ENCODE results near the gene MIF4GD.
"Not testable (repeated sequence)": the region's sequence is repeated elsewhere in the genome, so short reads cannot be mapped to it uniquely, and the experiment has no call there.

The MIF4GD gene

GRCh38 chr17:75271233-75271954 is 363 bp upstream of the MIF4GD start:
- Mint-ChIP-seq H3K4me1 (ENCODE audit: low read depth) (peaks cover 31% of the 10 kb centered on the region), H3K27ac (peak overlapping the region; percentile 81), H3K27me3 (no peaks in the 10 kb centered on the region), H3K4me3 (peak overlapping the region; percentile 91), H3K36me3 (no peaks in the 10 kb centered on the region), H3K9me3 (ENCODE audit: low read depth) (no peaks in the 10 kb centered on the region)

DNA sequence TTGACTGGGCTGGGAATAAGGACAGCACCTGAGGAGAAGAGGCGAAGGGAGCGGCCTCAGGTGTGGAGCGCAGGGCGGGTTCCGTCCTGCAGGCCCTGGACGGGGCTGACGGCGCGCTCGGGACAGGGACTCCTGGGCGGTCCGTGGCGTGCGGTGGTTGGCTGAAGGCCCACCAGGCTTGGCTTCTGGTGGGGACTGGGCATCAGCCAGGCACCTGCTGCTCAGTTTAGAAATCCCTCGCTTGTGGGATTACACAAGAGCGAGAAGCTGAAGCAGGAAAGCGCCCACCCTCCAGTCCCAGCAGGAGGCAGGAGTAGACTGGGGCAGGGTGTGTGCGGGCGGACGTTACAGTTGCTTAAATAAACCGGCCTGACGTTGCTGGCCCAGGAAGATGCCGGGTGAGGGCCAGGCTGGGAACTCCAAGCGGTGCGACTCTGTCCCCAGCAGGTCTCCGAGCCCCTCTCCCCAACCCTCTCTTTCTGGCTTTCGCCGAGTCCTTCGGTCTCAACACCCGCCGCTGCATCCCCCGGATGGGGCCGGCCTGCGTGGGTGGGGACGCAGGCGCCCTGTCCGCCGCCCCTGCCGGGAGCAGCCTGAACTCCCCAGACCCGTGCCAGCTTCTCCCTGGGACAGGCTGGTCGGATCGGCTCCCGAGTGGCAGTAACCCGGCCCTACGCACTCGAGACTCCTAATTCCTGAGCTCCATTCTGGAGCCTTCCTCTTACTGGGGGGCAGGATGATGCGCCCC is 639 bp downstream of the MIF4GD start:
- Mint-ChIP-seq H3K27me3 (no peaks in the 10 kb centered on the region), H3K9me3 (ENCODE audit: low read depth) (no peaks in the 10 kb centered on the region), H3K36me3 (no peaks in the 10 kb centered on the region), H3K4me3 (peak overlapping the region; percentile 88), H3K27ac (peak overlapping the region; percentile 70), H3K4me1 (ENCODE audit: low read depth) (peaks cover 31% of the 10 kb centered on the region)

GRCh38 chr17:75269844-75270217 is 1.2 kb downstream of the MIF4GD start:
- Mint-ChIP-seq H3K4me3 (peak overlapping the region; percentile 88), H3K27me3 (no peaks in the 10 kb centered on the region), H3K36me3 (no peaks in the 10 kb centered on the region), H3K9me3 (ENCODE audit: low read depth) (no peaks in the 10 kb centered on the region), H3K27ac (peak overlapping the region; percentile 46), H3K4me1 (ENCODE audit: low read depth) (peaks cover 29% of the 10 kb centered on the region)

- no peak overlapping the region for H3K27ac Mint-ChIP-seq
- H3K27me3 Mint-ChIP-seq: no peaks in the 10 kb centered on the region
- H3K4me3 Mint-ChIP-seq: no peak overlapping the region
- H3K36me3 Mint-ChIP-seq: peaks cover 3% of the 10 kb centered on the region
- H3K4me1 Mint-ChIP-seq (ENCODE audit: low read depth): peaks cover 26% of the 10 kb centered on the region
- H3K9me3 Mint-ChIP-seq (ENCODE audit: low read depth): no peaks in the 10 kb centered on the region
These were observed 3.4 kb downstream of the MIF4GD start for GRCh38 chr17:75267411-75268232.

- Mint-ChIP-seq H3K36me3 (peaks cover 7% of the 10 kb centered on the region), H3K9me3 (ENCODE audit: low read depth) (no peaks in the 10 kb centered on the region), H3K4me3 (no peak overlapping the region), H3K27me3 (no peaks in the 10 kb centered on the region), H3K27ac (no peak overlapping the region), H3K4me1 (ENCODE audit: low read depth) (peaks cover 27% of the 10 kb centered on the region)
These were observed 3.9 kb downstream of the MIF4GD start for GRCh38 chr17:75267153-75267410.

DNA sequence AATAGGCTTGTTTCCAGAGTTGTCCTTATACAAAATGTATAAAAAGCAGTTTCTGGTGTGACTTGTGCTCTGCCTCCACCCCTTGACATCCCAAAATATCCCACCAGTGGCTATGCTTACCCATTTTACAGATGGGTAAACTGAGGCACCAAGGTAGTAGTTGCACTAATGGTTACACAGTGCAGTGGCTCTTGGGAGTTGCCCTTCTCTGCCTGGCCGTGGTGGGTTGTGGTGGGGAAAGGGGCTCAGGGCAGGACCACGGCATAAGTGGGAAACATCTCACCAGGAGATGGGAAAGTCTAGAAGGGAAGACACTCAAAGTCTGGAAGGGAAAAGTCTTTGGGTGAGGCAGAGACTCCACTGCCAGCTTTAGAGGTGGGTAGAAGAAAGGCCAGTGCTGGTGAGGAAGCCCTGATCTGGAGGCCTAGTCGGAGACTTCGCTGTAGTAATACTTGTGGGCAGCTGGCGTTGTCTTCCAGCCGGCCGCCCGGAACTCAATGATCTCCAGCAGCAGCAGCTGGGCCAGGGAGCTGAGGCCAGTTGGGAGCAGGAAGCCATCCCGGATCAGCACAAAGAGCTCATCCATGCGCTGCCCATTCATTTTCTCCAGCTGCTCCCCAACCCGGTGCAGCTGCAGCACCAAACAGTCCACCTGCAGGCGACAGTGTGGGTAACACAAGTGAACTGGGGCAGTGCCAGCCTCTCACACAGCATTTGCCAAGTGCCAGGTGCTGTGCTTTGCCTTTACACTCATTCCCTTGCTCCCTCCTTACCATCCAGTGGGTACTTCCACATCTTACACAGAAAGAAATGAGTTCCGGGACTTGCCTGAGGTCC is 4.5 kb downstream of the MIF4GD start:
- H3K4me3 Mint-ChIP-seq: no peak overlapping the region
- H3K36me3 Mint-ChIP-seq: peaks cover 7% of the 10 kb centered on the region
- no peaks in the 10 kb centered on the region for H3K9me3 Mint-ChIP-seq (ENCODE audit: low read depth)
- H3K27me3 Mint-ChIP-seq: no peaks in the 10 kb centered on the region
- H3K4me1 Mint-ChIP-seq (ENCODE audit: low read depth): peaks cover 25% of the 10 kb centered on the region
- H3K27ac Mint-ChIP-seq: no peak overlapping the region

GRCh38 chr17:75265614-75266315 is 5.3 kb downstream of the MIF4GD start:
- H3K36me3 Mint-ChIP-seq: peaks cover 7% of the 10 kb centered on the region
- peaks cover 27% of the 10 kb centered on the region for H3K4me1 Mint-ChIP-seq (ENCODE audit: low read depth)
- no peaks in the 10 kb centered on the region for H3K9me3 Mint-ChIP-seq (ENCODE audit: low read depth)
- H3K4me3 Mint-ChIP-seq: no peak overlapping the region
- H3K27ac Mint-ChIP-seq: no peak overlapping the region
- no peaks in the 10 kb centered on the region for H3K27me3 Mint-ChIP-seq

DNA sequence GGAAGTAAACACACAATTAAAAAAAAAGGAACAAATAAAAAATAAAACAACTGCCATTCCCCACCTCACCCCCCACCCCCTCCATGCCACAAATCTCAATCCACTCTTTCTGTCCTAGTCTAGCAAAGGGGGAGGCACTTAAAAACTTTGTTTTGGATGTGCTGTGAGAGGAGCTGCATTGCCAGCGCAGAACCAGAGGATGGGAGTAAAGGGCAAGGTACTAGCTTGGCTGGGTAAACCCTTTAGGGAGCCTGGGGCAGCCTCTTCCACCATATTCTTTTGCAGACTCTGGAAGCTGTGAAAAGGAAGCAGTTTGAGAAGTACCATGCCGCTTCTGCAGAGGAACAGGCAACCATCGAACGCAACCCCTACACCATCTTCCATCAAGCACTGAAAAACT is 8.0 kb downstream of the MIF4GD start:
- no peaks in the 10 kb centered on the region for H3K27me3 Mint-ChIP-seq
- H3K4me1 Mint-ChIP-seq (ENCODE audit: low read depth): peaks cover 41% of the 10 kb centered on the region
- no peaks in the 10 kb centered on the region for H3K9me3 Mint-ChIP-seq (ENCODE audit: low read depth)
- H3K4me3 Mint-ChIP-seq: peak overlapping the region; percentile 99
- H3K27ac Mint-ChIP-seq: peak overlapping the region; percentile 54
- peaks cover 7% of the 10 kb centered on the region for H3K36me3 Mint-ChIP-seq

- Mint-ChIP-seq H3K9me3 (ENCODE audit: low read depth) (no peaks in the 10 kb centered on the region), H3K4me1 (ENCODE audit: low read depth) (peaks cover 48% of the 10 kb centered on the region), H3K4me3 (peak overlapping the region; percentile 99), H3K27me3 (no peaks in the 10 kb centered on the region), H3K36me3 (peaks cover 7% of the 10 kb centered on the region), H3K27ac (peak overlapping the region; percentile 99)
These were observed 8.9 kb downstream of the MIF4GD start for GRCh38 chr17:75262112-75262606.

DNA sequence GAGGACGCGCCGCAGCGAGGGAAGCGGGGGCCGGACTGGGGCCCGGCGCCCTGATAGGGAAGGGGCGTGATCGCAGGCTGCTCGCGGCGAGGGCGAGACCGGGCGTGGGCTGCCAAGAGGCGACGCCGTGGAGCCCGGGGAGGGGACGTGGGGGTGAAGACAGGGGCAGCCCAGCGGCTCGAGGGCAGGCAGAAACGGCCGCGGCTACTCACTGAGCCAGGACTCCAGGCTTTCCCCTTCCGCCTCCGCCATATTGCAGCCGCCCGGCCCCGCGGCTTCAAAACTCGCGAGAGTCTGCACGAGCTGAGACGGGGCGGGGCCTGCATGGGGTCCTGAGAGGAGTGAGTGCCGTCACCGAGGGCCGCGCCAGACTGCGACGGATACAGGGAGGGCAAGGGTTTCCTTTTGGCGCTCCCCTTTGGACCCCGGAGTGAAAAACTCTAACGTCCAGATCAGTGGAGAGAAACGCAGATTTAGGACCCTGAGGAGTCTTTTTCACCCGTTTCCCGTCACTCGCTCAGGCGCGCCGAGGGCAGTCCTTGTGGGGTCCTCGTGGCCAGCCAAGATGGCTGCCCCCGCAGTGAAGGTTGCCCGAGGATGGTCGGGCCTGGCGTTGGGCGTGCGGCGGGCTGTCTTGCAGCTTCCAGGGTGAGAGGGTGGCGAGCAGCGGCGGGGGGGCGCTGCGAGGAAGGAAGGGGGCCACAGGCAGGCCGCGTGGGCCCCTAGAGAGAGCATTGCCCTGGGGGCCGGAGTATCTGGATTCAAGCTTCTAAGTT is 9.5 kb downstream of the MIF4GD start, which contains the start of the genes GGA3 and MRPS7:
TSS of gene GGA3 (minus strand) at position 271 of the 776 bp plus-strand sequence. CDS start at position 252, 19 bp downstream.
TSS of gene MRPS7 (plus strand) at position 544 of the 776 bp plus-strand sequence. CDS start at position 566, 22 bp downstream.
- H3K4me1 Mint-ChIP-seq (ENCODE audit: low read depth): peaks cover 54% of the 10 kb centered on the region
- peak within 1 kb of the TSS; percentile 99 for H3K27ac Mint-ChIP-seq

DNA sequence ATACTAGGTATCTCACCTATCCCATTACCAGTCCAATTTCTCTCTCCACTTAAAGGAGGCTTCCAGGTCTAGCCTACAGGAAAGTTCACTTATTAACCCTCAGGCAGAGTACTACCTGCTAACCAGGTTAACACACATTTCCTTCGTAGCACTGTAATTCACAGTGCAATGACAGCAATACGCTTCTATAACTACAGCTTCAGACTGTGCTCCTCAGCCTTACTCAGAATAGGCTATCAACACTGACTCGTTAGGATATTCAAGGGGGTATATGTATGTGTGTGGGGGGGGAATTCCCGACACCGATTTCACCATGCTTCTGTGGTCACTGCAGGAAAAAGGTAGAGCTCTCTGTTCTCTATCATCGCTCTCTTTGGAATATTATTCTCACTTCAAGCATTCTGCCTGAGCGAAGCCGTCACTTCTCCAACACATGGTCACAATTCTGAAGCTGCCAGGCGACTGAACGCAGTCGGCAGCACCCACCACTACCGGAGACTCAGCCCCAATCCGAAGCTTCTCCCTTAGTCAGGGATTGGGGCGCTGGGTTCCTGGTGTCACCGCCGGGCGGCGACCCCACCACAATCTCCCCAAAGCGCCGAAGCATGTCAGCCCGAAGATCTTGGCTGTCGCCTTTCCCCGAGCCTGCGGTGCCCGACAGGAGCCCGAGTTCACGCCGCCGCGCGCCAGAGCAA is 10.2 kb downstream of the MIF4GD start:
- peaks cover 7% of the 10 kb centered on the region for H3K36me3 Mint-ChIP-seq
- peak overlapping the region; percentile 99 for H3K27ac Mint-ChIP-seq
- peak overlapping the region; percentile 99 for H3K4me3 Mint-ChIP-seq
- no peaks in the 10 kb centered on the region for H3K9me3 Mint-ChIP-seq (ENCODE audit: low read depth)
- H3K4me1 Mint-ChIP-seq (ENCODE audit: low read depth): peaks cover 61% of the 10 kb centered on the region
- no peaks in the 10 kb centered on the region for H3K27me3 Mint-ChIP-seq

More for the DNA sequence above, 9.5 kb downstream of the MIF4GD start, which contains the start of the genes GGA3 and MRPS7:
- no peaks in the 10 kb centered on the region for H3K27me3 Mint-ChIP-seq
- peak within 1 kb of the TSS; percentile 99 for H3K4me3 Mint-ChIP-seq
- no peaks in the 10 kb centered on the region for H3K9me3 Mint-ChIP-seq (ENCODE audit: low read depth)
- peaks cover 7% of the 10 kb centered on the region for H3K36me3 Mint-ChIP-seq

DNA sequence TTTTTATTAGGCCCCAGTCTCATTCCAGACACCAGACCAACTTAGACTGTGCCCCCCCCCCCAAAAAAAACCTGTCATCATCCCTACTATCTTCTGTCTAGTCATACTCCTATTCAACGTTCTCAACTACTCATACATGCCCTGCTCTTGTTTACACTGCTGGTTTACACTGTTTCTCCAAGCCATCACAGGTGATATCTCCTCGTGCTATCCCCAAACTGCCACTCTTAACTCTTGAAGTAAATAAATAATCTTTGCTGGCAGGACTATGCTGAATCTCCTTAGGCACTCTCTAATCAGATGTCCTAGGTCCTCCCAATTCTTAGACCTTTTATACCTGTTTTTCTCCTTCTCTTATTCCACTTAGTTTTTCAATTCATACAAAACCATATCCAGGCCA is 13.8 kb downstream of the MIF4GD start:
- H3K9me3 Mint-ChIP-seq (ENCODE audit: low read depth); H3K36me3 Mint-ChIP-seq; H3K27me3 Mint-ChIP-seq: not testable (repeated sequence)
- Mint-ChIP-seq H3K27ac (peak overlapping the region; percentile 85), H3K4me3 (peak overlapping the region; percentile 31), H3K4me1 (ENCODE audit: low read depth) (peaks cover 76% of the 10 kb centered on the region)
